SJCRH30 (cell line): Measurements from ENCODE around the gene SOX8. TPM values are rescaled to one million over a fixed set of nuclear protein-coding genes. Genes with fewer than 3 reads are reported as not detected.

Source experiments
- DNase-seq, 2 experiments: peaks; one replicate each; pipeline ENCODE4 v3.0.0-alpha.2; 2015 to 2020
- H3K27ac ChIP-seq: fragments of 250-450 bp; sonication (Bioruptor Pico); 2 replicates; pipeline ENCODE4 v1.5.1; 2020; ENCODE audit warnings: mild to moderate bottlenecking, moderate library complexity
- H3K27me3 ChIP-seq: fragments of 250-450 bp; sonication (Bioruptor Pico); 2 replicates; pipeline ENCODE4 v1.5.1; 2020; ENCODE audit warnings: mild to moderate bottlenecking, moderate library complexity
- H3K36me3 ChIP-seq: fragments of 250-450 bp; sonication (Bioruptor Pico); 2 replicates; pipeline ENCODE4 v1.5.1; 2020; ENCODE audit warnings: mild to moderate bottlenecking, moderate library complexity
- H3K4me1 ChIP-seq: fragments of 250-450 bp; sonication (Bioruptor Pico); 2 replicates; pipeline ENCODE4 v1.5.1; 2020; ENCODE audit warnings: mild to moderate bottlenecking, moderate library complexity
- H3K4me3 ChIP-seq: fragments of 250-450 bp; sonication (Bioruptor Pico); 2 replicates; pipeline ENCODE4 v1.5.1; 2020; ENCODE audit warnings: mild to moderate bottlenecking, moderate library complexity
- H3K9me3 ChIP-seq: fragments of 250-450 bp; sonication (Bioruptor Pico); replicated peaks from 2 replicates; pipeline ENCODE4 v1.5.1; 2020; ENCODE audit warnings: mild to moderate bottlenecking, moderate library complexity
- total RNA-seq: library from RNA; depleted of rRNA; stranded (reverse); fragments of >200 nt; shearing (Covaris generic); gene quantifications from 2 replicates; pipeline ENCODE4 v1.2.3, GENCODE V29; 2014; rRNA removed

Gene SOX8
- total RNA-seq, 1 experiment from 2014 or later, result 144 TPM

GRCh38 chr16:1032607-1033006 lies 51.0 kb downstream of the SOX8 start:
- H3K36me3 ChIP-seq, result no peaks in the 10 kb centered on the region
- no peak overlapping the region for H3K27ac ChIP-seq
- H3K4me3 ChIP-seq, result no peak overlapping the region
- no peaks in the 10 kb centered on the region; the same call in 1 of the 2 replicates for H3K27me3 ChIP-seq
- H3K4me1 ChIP-seq, result peaks cover 46% of the 10 kb centered on the region
- H3K9me3 ChIP-seq, result no peaks in the 10 kb centered on the region
- no peak for DNase-seq

- Histone ChIP-seq H3K9me3 (no peaks in the 10 kb centered on the region), H3K4me1 (peaks cover 45% of the 10 kb centered on the region), H3K4me3 (no peak overlapping the region), H3K27me3 (no peaks in the 10 kb centered on the region; the same call in 1 of the 2 replicates), H3K27ac (no peak overlapping the region), H3K36me3 (no peaks in the 10 kb centered on the region)
- DNase-seq, result no peak
These were observed 51.6 kb downstream of the SOX8 start for GRCh38 chr16:1033128-1033679.

- Histone ChIP-seq H3K4me1 (peaks cover 47% of the 10 kb centered on the region), H3K27ac (no peak overlapping the region), H3K4me3 (no peak overlapping the region), H3K9me3 (no peaks in the 10 kb centered on the region), H3K36me3 (no peaks in the 10 kb centered on the region), H3K27me3 (no peaks in the 10 kb centered on the region)
- no peak for DNase-seq
These were observed 52.9 kb downstream of the SOX8 start for GRCh38 chr16:1034230-1035065.

GRCh38 chr16:1035066-1035415 lies 53.5 kb downstream of the SOX8 start:
- no peak for DNase-seq
- Histone ChIP-seq H3K27me3 (no peaks in the 10 kb centered on the region), H3K4me1 (peaks cover 44% of the 10 kb centered on the region), H3K27ac (no peak overlapping the region), H3K9me3 (no peaks in the 10 kb centered on the region), H3K4me3 (no peak overlapping the region), H3K36me3 (no peaks in the 10 kb centered on the region)

GRCh38 chr16:1036166-1036565 lies 54.6 kb downstream of the SOX8 start:
- Histone ChIP-seq H3K4me3 (no peak overlapping the region), H3K27me3 (no peaks in the 10 kb centered on the region), H3K9me3 (no peaks in the 10 kb centered on the region), H3K36me3 (no peaks in the 10 kb centered on the region), H3K27ac (peak overlapping the region; percentile 99), H3K4me1 (peaks cover 33% of the 10 kb centered on the region)
- peak; percentile 77 to 83 for DNase-seq

Other genes with a start within 250 kb of the SOX8 start
- gene CIAO3, start 240.8 kb upstream of the SOX8 start, total RNA-seq, result 30.2 and 31.5 TPM in 2 replicates
- not detected in 2 replicates for gene MSLN, start 221.0 kb upstream of the SOX8 start, total RNA-seq
- 35.5 and 38.7 TPM in 2 replicates for gene RPUSD1, start 193.4 kb upstream of the SOX8 start, total RNA-seq
- 34.5 and 46.0 TPM in 2 replicates for gene CHTF18, start 193.2 kb upstream of the SOX8 start, total RNA-seq
- gene GNG13, start 181.0 kb upstream of the SOX8 start, total RNA-seq, result not detected in 2 replicates
- gene LMF1, start 10.8 kb upstream of the SOX8 start, total RNA-seq, result 2.3 and 2.7 TPM in 2 replicates
- gene SSTR5, start 91.0 kb downstream of the SOX8 start, total RNA-seq, result 3.7 and 4.5 TPM in 2 replicates
- not detected in 2 replicates for gene C1QTNF8, start 114.5 kb downstream of the SOX8 start, total RNA-seq
- gene CACNA1H, start 171.3 kb downstream of the SOX8 start, total RNA-seq, result 1.4 and 1.7 TPM in 2 replicates
- not detected in 2 replicates for gene TPSG1, start 243.5 kb downstream of the SOX8 start, total RNA-seq
- not detected in 2 replicates for gene TPSB2, start 248.4 kb downstream of the SOX8 start, total RNA-seq